Activated CD8-positive, alpha-beta memory T cell treated with anti-CD3 and anti-CD28 coated beads, Interleukin-2, amount 50 U/mL, for 48 hours (primary cell): ENCODE measurements around the gene AURKAIP1.

Experiments used
- DNase-seq: peaks from one replicate; pipeline ENCODE4 v3.0.0-alpha.2; 2020

The AURKAIP1 gene

GRCh38 chr1:1359664-1360468, 15.1 kb downstream of the AURKAIP1 start:
- no peak for DNase-seq

GRCh38 chr1:1359308-1359663, 15.7 kb downstream of the AURKAIP1 start:
- no peak for DNase-seq

DNA sequence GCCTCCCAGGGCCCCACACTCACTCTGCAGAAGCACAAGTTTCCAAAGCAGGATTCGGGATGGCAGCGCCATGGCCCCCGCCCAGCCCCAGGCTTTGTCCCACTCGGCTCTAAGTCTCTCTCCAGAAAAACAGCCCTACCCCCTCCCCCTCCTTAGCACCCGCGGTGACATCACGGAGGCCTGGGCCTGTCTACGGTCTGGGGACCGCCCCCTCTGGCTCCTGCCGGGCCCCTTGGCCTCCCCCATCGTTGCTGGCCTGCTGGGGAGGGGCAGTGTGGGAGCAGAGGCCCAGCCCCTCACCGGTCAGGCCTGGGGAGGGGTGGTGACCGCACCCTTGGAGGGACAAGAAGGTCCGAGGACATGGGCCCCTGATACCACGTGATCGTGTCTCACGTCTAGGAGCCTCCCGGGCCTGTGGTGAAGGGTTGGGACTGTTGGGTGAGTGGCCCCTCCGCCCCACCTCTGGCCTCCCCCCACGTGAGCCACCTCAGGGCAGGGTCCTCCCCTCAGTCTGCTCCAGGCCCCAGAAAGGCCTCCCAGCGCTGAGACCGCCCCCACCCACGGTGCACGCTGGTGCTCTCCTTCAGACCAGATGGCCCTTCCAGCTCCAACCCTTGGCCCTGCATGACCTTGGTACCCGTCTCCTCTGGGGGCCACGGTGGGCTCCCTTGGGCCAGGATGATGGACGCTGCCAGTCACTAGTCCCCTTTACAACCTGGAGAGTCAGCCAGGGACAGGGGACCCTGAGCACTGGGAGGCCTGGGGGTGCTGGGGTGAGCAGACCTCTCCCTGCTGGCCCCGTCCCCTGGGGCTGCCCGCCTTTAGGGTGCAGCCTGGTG, 16.4 kb downstream of the AURKAIP1 start, which contains the start of gene MXRA8:
Gene MXRA8 (minus strand): TSS at position 123 of the 839 bp plus-strand sequence. CDS start 51 bp downstream, at position 72.
- no peak for DNase-seq

DNA sequence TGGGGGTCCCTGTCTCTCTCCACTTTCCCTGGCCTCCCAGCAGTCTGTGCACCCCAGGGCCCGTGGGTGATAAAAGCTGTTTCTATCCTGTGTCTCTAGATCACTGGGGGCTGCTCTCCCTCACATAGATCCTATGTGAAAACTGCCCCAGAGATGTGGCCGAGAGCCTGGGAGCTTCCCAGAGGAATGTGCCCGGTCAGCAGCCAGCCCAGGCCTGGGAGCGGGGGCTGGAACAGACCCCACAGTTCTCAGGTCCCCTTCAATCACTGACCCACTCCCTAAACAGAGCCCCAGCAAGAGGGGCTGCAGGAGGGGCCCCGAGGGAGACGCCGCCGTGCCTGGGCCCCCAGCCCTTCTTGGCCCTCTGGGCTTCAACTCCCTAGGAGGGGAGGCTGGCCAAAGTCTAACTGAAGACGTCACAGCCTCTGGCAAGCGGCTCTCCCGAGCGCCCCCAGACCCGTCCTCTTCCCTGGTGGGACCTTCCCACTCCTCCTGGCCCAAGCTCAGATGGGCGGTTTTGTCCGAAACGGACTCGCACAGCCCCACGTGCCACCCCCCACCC, 17.1 kb downstream of the AURKAIP1 start:
- no peak for DNase-seq

DNA sequence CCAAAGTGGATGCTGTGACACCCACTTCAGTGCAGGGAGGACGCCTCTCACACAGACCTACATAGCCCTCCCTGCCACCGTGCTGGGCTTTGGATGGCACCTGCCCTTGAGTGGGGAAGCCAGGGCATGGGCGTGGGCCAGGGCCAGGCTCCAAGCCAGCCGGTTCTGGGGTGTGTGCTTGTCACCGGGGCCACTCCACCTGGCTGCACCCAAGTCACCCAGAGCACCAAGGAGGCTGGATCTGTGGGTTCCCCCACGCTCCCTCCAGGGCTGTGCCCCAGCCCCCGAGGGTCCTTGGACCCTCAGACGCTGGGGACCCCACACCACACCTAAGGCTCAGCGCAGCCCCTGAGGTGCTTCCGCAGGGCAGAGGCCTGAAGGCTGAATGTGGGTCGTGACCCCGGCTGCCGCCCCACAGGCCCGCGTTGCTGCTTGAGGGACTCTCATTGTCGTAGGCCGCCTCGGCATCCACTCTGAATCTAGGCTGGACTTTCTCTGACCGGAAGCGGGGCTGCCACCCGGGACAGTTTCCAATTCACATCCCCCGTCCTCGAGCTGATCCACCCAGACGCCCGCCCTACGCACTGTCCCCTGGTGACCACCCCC, 18.1 kb downstream of the AURKAIP1 start:
- no peak for DNase-seq

DNA sequence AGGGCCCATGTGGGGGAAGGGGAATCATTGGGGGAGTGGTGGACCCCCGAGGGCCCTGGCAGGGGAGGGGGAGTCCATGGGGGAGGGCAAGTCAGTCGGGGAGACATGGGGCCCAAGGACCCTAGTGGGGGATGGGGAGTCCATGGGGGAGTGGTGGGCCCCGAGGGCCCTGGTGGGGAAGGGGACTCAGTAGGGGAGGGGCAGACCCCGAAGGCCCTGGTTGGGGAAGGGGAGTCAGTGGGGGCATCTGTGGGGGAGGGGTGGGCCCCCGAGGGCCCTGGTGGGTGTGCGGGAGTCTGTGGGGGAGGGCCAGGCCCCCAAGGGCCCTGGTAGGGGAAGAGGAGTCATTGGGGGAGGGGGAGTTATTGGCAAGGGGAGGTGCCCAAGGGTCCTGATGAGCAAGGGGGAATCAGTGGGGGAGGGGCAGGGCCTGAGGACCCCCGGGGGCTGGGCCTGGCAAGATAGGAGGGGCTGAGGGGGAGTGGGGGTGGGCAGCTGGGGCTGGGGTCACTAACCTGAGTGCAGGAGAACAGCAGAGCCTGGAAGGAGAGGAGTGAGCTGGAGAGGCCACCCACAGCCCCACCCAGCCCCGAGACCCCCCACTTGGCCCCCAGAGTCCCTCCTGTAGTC, 18.7 kb downstream of the AURKAIP1 start:
- DNase-seq = no peak

GRCh38 chr1:1355416-1355815, 19.6 kb downstream of the AURKAIP1 start:
- no peak for DNase-seq

DNA sequence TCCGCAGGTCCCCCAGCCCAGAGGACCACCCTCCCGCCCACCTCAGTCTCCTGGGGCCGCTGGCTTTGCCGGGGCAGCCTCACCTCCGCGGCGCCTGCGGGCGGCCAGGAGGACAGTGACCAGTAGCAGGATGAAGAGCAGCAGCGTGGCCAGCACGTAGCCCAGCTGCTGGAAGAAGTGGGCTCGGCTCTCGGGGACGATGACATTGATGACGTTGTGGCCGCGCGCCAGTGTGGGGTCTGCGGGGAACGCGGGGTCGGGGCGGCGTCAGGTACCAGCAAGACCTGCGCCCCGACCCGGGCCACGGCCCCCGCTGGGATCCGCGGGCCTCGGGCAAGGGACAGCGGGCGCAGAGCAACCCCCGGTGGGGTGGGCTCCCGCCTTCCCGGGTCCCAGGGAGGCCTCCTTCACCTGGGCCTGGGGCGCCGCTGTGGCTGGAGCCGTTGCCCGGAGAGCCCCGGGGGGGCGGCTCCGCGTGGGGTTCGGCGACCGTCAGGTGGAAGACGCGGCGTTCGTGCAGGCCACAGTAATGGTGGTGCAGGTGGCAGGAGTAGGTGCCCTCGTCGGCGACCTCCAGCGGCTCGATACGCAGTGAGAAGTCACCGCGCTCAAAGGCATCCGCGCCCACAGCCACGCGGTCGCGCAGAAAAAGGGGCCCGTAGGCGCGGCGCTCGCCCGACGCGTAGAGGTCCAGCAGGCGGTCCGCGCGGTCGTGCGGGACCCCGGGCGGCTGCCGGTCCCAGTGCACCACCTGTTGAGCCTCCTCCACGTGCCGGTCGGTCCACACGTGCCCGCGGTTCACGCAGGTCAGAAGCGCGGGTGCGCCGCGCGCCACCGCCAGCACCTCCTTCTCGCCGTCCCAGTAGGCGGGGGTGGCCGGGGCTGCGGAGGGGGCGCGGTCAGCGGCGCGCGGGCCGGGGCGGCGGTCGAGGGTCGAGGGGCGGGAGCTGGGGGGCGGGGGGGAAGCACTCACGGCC, 20.4 kb downstream of the AURKAIP1 start:
- DNase-seq = no peak

DNA sequence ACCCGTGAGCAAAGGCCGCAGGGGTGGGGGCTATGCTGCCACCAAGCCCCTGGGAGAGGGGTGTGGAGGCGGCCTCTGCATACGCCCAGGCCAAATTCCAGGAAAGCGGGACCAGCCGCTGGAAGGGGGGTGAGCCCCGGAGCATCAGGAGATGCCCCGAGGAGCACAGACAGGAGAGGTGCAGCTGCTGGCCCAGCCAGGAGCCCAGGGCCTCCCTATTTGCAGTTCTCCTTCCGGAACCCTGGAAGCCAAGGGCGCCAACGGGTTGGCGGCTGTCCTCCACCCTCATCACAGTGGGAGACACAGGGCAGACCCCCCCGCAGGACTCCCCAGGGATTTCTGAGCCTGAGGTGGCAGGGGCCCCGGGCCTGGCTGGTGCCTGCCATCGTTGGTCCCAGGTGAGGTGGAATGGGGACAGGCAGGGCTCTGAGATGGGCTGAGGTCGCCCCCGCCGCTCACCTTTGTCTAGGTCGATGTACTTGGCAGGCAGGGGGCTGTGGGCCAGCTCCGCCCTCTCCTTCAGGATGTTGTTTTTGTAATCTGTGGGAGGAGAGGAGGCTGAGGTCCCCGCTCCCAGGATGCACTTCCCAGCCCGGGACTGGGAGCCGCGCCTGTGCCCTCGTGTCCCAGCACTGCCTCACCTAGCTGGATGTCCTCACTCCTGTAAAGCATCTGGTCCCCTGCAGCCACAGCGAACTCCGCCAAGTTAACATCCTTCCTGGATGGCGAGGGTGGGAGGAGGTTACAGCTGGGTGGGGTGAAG, 21.4 kb downstream of the AURKAIP1 start:
- DNase-seq = no peak

DNA sequence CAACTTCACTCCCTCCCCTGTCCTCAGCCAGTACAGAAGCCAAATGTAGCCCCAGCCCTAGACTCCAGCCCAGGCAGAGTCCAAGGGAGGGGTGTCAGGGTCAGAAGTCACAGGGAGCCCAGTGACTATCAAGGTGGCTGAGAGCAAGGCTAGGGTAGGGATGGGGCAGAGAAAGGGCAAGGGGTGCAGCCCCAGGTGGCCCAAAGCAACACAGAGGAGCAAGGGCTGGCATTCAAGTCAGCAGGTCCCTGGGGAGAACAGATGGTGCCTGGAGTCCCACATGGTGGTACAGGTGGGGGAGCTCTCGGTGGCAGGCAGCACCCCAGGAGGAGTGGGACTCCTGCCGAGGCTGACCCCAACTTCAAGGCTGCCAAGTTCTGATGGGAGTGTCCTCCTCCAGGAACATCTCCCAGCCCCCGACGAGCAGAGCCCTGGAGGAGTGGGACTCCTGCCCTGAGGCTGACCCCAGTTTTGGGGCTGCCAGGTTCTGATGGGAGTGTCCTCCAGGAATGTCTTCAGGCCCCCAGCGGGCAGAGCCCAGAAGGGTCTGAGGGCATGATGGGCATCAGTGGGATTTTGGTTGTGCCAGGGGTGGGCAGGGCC, 22.1 kb downstream of the AURKAIP1 start:
- DNase-seq = no peak

DNA sequence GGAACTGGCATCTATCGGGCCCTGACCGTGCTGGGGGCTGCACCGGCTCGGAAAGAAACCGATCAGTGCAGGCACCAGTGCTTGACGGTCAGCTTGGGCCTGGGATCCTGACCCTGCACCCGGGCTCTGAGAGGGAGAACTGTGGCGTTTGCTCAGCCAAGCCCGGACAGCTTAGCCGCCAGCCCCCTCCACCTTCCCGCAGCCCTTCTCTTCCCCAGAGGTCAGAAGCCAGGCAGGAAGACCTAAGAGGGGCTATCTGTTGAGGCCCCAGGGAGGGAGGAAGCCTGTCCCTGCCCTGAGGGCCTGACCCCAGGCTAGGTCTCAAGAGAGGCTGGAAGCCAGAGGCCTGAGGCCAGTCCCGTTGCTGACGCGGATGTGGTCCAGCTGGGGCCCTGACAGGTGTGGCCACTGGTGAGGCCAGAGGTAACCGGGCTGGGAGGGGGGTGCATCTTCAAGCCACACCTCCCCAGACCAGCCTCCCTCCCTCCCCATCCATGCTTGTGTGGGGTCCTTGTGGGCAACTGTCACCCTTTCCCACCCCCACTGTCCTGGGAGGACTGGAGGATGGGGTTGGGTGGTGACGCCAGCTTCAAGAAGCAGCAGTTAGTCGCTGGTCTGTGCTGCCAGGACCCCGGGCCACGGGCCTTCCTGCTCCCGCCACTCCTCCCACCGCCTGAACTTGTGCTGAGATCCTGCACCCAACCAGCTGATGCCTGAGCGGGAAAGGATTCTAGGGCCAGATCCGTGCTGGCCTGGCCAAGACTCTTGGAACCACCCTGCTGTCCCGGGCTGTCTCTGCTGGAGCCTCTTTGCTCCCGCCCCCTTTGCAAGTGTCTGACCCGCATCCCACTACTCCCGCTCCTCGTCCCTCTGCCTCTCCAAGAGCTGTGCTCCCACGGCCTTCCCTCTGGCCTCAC, 23.2 kb downstream of the AURKAIP1 start:
- DNase-seq = no peak

GRCh38 chr1:1349256-1350012, 25.6 kb downstream of the AURKAIP1 start, which contains the start of gene DVL1:
Gene DVL1 (minus strand): TSS chr1:1349418. CDS start chr1:1349065, 353 bp downstream.
- peak; percentile 90 for DNase-seq

DNA sequence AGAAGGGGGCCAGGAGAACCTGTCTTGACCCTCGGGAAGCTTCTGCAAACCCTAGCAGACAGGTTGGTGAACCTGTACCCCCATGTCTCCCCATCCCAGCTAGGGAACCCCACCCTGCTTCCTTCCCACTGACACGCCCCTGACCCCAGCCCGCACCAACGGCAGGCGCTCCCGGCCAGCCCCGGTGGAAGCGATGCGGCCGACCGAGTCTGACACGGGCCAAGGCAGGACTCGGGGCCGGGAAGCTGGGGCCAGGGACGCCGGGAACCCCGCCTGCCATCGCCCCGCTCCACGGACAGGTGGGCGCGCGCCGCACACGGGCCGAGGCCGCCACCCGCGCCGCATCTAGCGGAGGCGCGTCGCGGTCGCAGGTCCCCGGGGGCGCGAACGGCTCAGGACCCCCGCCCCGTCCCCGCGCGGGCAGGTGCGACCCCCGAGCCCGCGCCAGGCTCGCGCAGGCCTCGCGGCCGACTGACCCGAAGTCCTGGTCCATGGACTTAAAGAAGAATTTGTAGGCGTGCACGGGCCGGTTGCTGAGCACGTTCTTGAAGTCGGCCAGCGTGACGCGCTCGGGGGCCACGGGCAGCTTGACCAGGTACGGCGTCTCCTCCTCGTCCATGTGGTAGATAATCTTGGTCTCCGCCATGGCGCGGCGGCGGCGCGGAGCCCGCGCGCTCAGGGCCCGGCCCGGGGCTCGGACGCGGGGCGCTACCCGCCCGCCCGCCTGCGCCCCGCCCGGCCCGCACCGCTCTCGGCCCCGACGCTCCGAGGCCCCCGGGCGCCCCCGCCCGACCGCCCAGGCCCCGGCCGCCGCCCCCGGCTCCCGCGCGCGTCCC, 26.4 kb downstream of the AURKAIP1 start:
- DNase-seq = no peak

GRCh38 chr1:1347663-1348419, 27.2 kb downstream of the AURKAIP1 start:
- no peak for DNase-seq

- no peak for DNase-seq
Observed at GRCh38 chr1:1347026-1347595, 27.9 kb downstream of the AURKAIP1 start.

GRCh38 chr1:1346501-1346890, 28.5 kb downstream of the AURKAIP1 start:
- DNase-seq = no peak
